Measurements from ENCODE around the gene SPHK1. TPM values are rescaled to one million over a fixed set of nuclear protein-coding genes. Genes with fewer than 3 reads are reported as not detected.

The SPHK1 gene
- total RNA-seq, 3 donors from 2014 or later (not counting 1 experiment from before 2014, with no cell fraction given): 7.6 to 9.2 (median 8.3) TPM

GRCh38 chr17:76382803-76383545 is 1.4 kb upstream of the SPHK1 start:
- intact Hi-C loops (cut with micrococcal nuclease): no loop called here
- peaks cover 34% of the 10 kb centered on the region for H3K4me1 ChIP-seq (ENCODE audit: control insufficient read depth, insufficient read depth, low read length)

GRCh38 chr17:76383546-76384221 is 725 bp upstream of the SPHK1 start:
- H3K27ac Mint-ChIP-seq: peak overlapping the region; percentile 85 to 89
- intact Hi-C loops (cut with micrococcal nuclease): no loop called here
- peak overlapping the region; percentile 53 for H3K4me3 ChIP-seq (ENCODE audit: low read length)
- H3K27me3 Mint-ChIP-seq (ENCODE audit: low read depth in 2 of 2): no peaks in the 10 kb centered on the region
- peak; percentile 24 to 53 (median 36) for ATAC-seq
- peaks cover 5% of the 10 kb centered on the region for H3K27me3 ChIP-seq (ENCODE audit: control insufficient read depth, insufficient read depth, low read length)
- H3K4me1 Mint-ChIP-seq: peaks cover 5 to 17% of the 10 kb centered on the region in 2 donors
- WGBS (ENCODE audit: insufficient coverage): under 1% methylated on average over 65 of the region's 65 CpGs
- peak; percentile 62 to 69 for DNase-seq
- H3K36me3 ChIP-seq (ENCODE audit: control insufficient read depth, insufficient read depth, low read length): no peaks in the 10 kb centered on the region
- no peaks in the 10 kb centered on the region for H3K9me3 Mint-ChIP-seq
- H3K9me3 ChIP-seq (ENCODE audit: control insufficient read depth, insufficient read depth, low read length): no peaks in the 10 kb centered on the region
- H3K36me3 Mint-ChIP-seq: no peaks in the 10 kb centered on the region
- peaks cover 35% of the 10 kb centered on the region for H3K4me1 ChIP-seq (ENCODE audit: control insufficient read depth, insufficient read depth, low read length)
- H3K27ac ChIP-seq (ENCODE audit: low read length): peak overlapping the region; percentile 45
- TF ChIP-seq CTCF (IDR thresholded peaks at IDR 0.05): no peak
- H3K4me3 Mint-ChIP-seq: peak overlapping the region; percentile 96

More at GRCh38 chr17:76382803-76383545, 1.4 kb upstream of the SPHK1 start:
- H3K27me3 Mint-ChIP-seq (ENCODE audit: low read depth in 2 of 2): no peaks in the 10 kb centered on the region
- peak overlapping the region; percentile 96 for H3K4me3 Mint-ChIP-seq
- peak overlapping the region; percentile 53 for H3K4me3 ChIP-seq (ENCODE audit: low read length)
- peak; percentile 45 to 71 (median 60) for ATAC-seq
- H3K9me3 Mint-ChIP-seq: no peaks in the 10 kb centered on the region
- no peak for TF ChIP-seq CTCF (IDR thresholded peaks at IDR 0.05)
- peak overlapping the region; percentile 85 to 89 for H3K27ac Mint-ChIP-seq
- no peaks in the 10 kb centered on the region for H3K9me3 ChIP-seq (ENCODE audit: control insufficient read depth, insufficient read depth, low read length)
- under 1% methylated on average over 80 of the region's 80 CpGs for WGBS (ENCODE audit: insufficient coverage)
- H3K27ac ChIP-seq (ENCODE audit: low read length): peak overlapping the region; percentile 45
- H3K4me1 Mint-ChIP-seq: peaks cover 5 to 17% of the 10 kb centered on the region in 2 donors
- H3K36me3 Mint-ChIP-seq: no peaks in the 10 kb centered on the region
- DNase-seq: peak in 1 of 2 donors; percentile 73
- peaks cover 5% of the 10 kb centered on the region for H3K27me3 ChIP-seq (ENCODE audit: control insufficient read depth, insufficient read depth, low read length)
- no peaks in the 10 kb centered on the region for H3K36me3 ChIP-seq (ENCODE audit: control insufficient read depth, insufficient read depth, low read length)

- peaks cover 35% of the 10 kb centered on the region for H3K4me1 ChIP-seq (ENCODE audit: control insufficient read depth, insufficient read depth, low read length)
- H3K9me3 ChIP-seq (ENCODE audit: control insufficient read depth, insufficient read depth, low read length): no peaks in the 10 kb centered on the region
- Mint-ChIP-seq H3K4me3 (peak overlapping the region; percentile 79), H3K4me1 (peaks cover 5 to 17% of the 10 kb centered on the region in 2 donors), H3K27me3 (ENCODE audit: low read depth in 2 of 2) (no peaks in the 10 kb centered on the region), H3K9me3 (no peaks in the 10 kb centered on the region), H3K36me3 (no peaks in the 10 kb centered on the region), H3K27ac (peak overlapping the region in 1 of 2 donors; percentile 60)
- WGBS (ENCODE audit: insufficient coverage): 3% methylated on average over 74 of the region's 74 CpGs
- intact Hi-C loops (cut with micrococcal nuclease): loop anchor here (1.0 kb wide), 1 partner anchor 31 kb away; no protein-coding TSS in a partner anchor
- H3K36me3 ChIP-seq (ENCODE audit: control insufficient read depth, insufficient read depth, low read length): no peaks in the 10 kb centered on the region
- H3K4me3 ChIP-seq (ENCODE audit: low read length): peak overlapping the region; percentile 43
- ATAC-seq (peak in 2 of 3 donors; percentile 36 to 39), DNase-seq (peak; percentile 64 to 68)
- TF ChIP-seq CTCF (IDR thresholded peaks at IDR 0.05): no peak
- H3K27me3 ChIP-seq (ENCODE audit: control insufficient read depth, insufficient read depth, low read length): peaks cover 5% of the 10 kb centered on the region
- no peak overlapping the region for H3K27ac ChIP-seq (ENCODE audit: low read length)
Measured at GRCh38 chr17:76384987-76385891, 830 bp downstream of the SPHK1 start.
